B cell (primary cell): ENCODE results near the gene RTBDN.

Source experiments
- CTCF ChIP-seq: fragments of 200-600 bp; IDR thresholded peaks from one replicate; pipeline ENCODE4 v1.8.0; 2022; ENCODE audit warnings: antibody characterized with exemption, mild to moderate bottlenecking
- EZH2 ChIP-seq: IDR thresholded peaks from 2 replicates; pipeline ENCODE4 v1.6.1; 2012; ENCODE audit warnings: borderline replicate concordance, low read depth, mild to moderate bottlenecking, moderate library complexity, low read length; ENCODE audit not compliant: insufficient read depth, poor library complexity, severe bottlenecking

DNA sequence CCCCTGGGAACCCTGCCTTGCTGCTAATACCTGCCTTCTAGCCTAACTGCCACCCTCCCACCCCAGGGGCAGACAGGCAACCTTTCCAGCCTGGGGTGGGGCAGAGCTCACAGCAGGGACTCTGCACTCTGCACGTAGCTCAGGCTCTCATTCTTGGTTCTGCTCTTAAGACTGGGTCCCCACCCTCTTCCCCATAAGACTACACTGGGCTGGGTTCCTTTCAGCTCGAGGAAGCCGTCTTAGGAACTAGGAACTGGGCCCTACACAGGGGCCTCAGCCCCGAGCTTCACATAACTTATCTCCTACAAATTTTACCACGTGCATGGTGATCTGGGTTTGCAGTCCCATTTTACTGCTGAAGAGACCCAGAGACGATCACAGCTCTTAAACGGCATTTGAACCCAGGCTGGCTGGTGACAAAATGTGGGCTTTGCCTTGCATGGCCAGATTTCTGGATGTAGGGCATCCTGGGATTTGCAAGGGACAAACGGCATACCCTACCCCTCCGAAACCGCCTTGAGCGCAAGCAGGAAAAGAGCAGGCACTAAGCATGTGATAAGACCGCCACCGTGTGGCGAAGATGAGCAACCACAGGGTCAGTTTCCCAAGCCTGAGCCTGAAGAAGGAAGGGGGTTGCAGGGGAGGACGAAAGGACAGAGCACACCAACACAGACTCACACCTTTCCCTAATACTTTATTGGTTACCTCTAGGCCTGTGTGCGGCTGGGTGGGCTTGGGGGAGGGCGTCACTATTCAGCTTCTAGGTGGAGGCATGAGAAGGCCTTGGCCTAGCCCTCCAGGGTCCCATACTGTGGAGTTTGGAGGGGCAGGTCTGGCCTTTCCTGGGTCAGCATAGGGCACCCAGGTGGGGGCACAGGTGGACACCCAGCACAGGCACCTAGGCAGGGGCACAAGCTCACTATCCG, 38.0 kb downstream of the RTBDN start:
- TF ChIP-seq CTCF: peak; percentile 96
- TF ChIP-seq EZH2: no peak
